ENCODE data around the gene ABCC3. TPM values are rescaled to one million over a fixed set of nuclear protein-coding genes. Genes with fewer than 3 reads are reported as not detected.

The ABCC3 gene
- total RNA-seq, 8 experiments from 2014 or later, result 0.27 to 21.6 (median 0.90) TPM; not detected in 1

- Histone ChIP-seq H3K4me1 (replicated peaks in 1 of 2) (peaks cover 5 to 17% of the 10 kb centered on the region in 2 donors), H3K4me3 (no peak overlapping the region), H3K27ac (no peak overlapping the region)
- ATAC-seq (replicated peaks in 6 of 8), result peak in 5 of 8 experiments; percentile 18 to 82 (median 62)
- in situ Hi-C loops (cut with MboI; ENCODE audit: low pct_unique_long_range_greater_than_20kb in 2 of 9, low sequenced_read_pairs in 9 of 9, unreplicated experiment in 9 of 9), result no loop called here
- 0 to 80% (median 58%) methylated on average over 1 to 3 of the region's 11 CpGs; no CpG with 5 or more reads in 5 of the 10 experiments for WGBS, 10 experiments
These were observed 25.6 kb downstream of the ABCC3 start for GRCh38 chr17:50660042-50660886.

- H3K27ac ChIP-seq, result no peak overlapping the region
- no peak for ATAC-seq (replicated peaks in 6 of 8)
- in situ Hi-C loops (cut with MboI; ENCODE audit: low pct_unique_long_range_greater_than_20kb in 2 of 9, low sequenced_read_pairs in 9 of 9, unreplicated experiment in 9 of 9), result no loop called here
- 80 to 94% (median 88%) methylated on average over 1 to 8 of the region's 10 CpGs; no CpG with 5 or more reads in 6 of the 10 experiments for WGBS, 10 experiments
- H3K4me1 ChIP-seq (replicated peaks in 1 of 2), result peaks cover 5 to 17% of the 10 kb centered on the region in 2 donors
- H3K4me3 ChIP-seq, result no peak overlapping the region
These were observed 26.2 kb downstream of the ABCC3 start for GRCh38 chr17:50660887-50661345.

GRCh38 chr17:50661348-50661747 lies 26.7 kb downstream of the ABCC3 start:
- Histone ChIP-seq H3K4me1 (replicated peaks in 1 of 2) (peaks cover 5 to 17% of the 10 kb centered on the region in 2 donors), H3K4me3 (no peak overlapping the region), H3K27ac (no peak overlapping the region)
- in situ Hi-C loops (cut with MboI; ENCODE audit: low pct_unique_long_range_greater_than_20kb in 2 of 9, low sequenced_read_pairs in 9 of 9, unreplicated experiment in 9 of 9), result no loop called here
- peak in 1 of 8 experiments; percentile 21 for ATAC-seq (replicated peaks in 6 of 8)
- 58 to 90% (median 80%) methylated on average over 1 to 4 of the region's 5 CpGs; no CpG with 5 or more reads in 4 of the 10 experiments for WGBS, 10 experiments

- peak; percentile 55 to 79 (median 66) for ATAC-seq (replicated peaks in 6 of 8)
- Histone ChIP-seq H3K27ac (no peak overlapping the region), H3K4me3 (no peak overlapping the region), H3K4me1 (replicated peaks in 1 of 2) (peaks cover 5 to 17% of the 10 kb centered on the region in 2 donors)
- 0 to 93% (median 29%) methylated on average over 1 to 5 of the region's 9 CpGs; no CpG with 5 or more reads in 2 of the 10 experiments for WGBS, 10 experiments
- in situ Hi-C loops (cut with MboI; ENCODE audit: low pct_unique_long_range_greater_than_20kb in 2 of 9, low sequenced_read_pairs in 9 of 9, unreplicated experiment in 9 of 9), result no loop called here
These were observed 27.2 kb downstream of the ABCC3 start for GRCh38 chr17:50661795-50662391.

GRCh38 chr17:50662632-50663225 lies 28.0 kb downstream of the ABCC3 start:
- H3K27ac ChIP-seq, result no peak overlapping the region
- H3K4me1 ChIP-seq (replicated peaks in 1 of 2), result peaks cover 5 to 17% of the 10 kb centered on the region in 2 donors
- no peak overlapping the region for H3K4me3 ChIP-seq
- WGBS, 10 experiments, result 50 to 100% (median 87%) methylated on average over 1 to 4 of the region's 9 CpGs; no CpG with 5 or more reads in 4 of the 10 experiments
- in situ Hi-C loops (cut with MboI; ENCODE audit: low pct_unique_long_range_greater_than_20kb in 2 of 9, low sequenced_read_pairs in 9 of 9, unreplicated experiment in 9 of 9), result no loop called here
- ATAC-seq (replicated peaks in 6 of 8), result no peak

GRCh38 chr17:50663812-50664374 lies 29.2 kb downstream of the ABCC3 start:
- no peak overlapping the region for H3K4me3 ChIP-seq
- peaks cover 5 to 8% of the 10 kb centered on the region in 2 donors for H3K4me1 ChIP-seq (replicated peaks in 1 of 2)
- ATAC-seq (replicated peaks in 6 of 8), result no peak
- H3K27ac ChIP-seq, result no peak overlapping the region
- in situ Hi-C loops (cut with MboI; ENCODE audit: low pct_unique_long_range_greater_than_20kb in 2 of 9, low sequenced_read_pairs in 9 of 9, unreplicated experiment in 9 of 9), result no loop called here
- 81 to 100% (median 93%) methylated on average over 1 to 4 of the region's 10 CpGs; no CpG with 5 or more reads in 5 of the 10 experiments for WGBS, 10 experiments

- no peak overlapping the region for H3K4me3 ChIP-seq
- in situ Hi-C loops (cut with MboI; ENCODE audit: low pct_unique_long_range_greater_than_20kb in 2 of 9, low sequenced_read_pairs in 9 of 9, unreplicated experiment in 9 of 9), result no loop called here
- H3K27ac ChIP-seq, result no peak overlapping the region
- peaks cover 5 to 7% of the 10 kb centered on the region in 2 donors for H3K4me1 ChIP-seq (replicated peaks in 1 of 2)
- no peak for ATAC-seq (replicated peaks in 6 of 8)
- 40 to 100% (median 87%) methylated on average over 1 to 9 of the region's 12 CpGs; no CpG with 5 or more reads in 1 of the 10 experiments for WGBS, 10 experiments
These were observed 30.2 kb downstream of the ABCC3 start for GRCh38 chr17:50664788-50665458.

- Histone ChIP-seq H3K4me1 (replicated peaks in 1 of 2) (peaks cover 5 to 7% of the 10 kb centered on the region in 2 donors), H3K4me3 (no peak overlapping the region), H3K27ac (no peak overlapping the region)
- in situ Hi-C loops (cut with MboI; ENCODE audit: low pct_unique_long_range_greater_than_20kb in 2 of 9, low sequenced_read_pairs in 9 of 9, unreplicated experiment in 9 of 9), result no loop called here
- 33 to 91% (median 73%) methylated on average over 1 to 5 of the region's 5 CpGs; no CpG with 5 or more reads in 5 of the 10 experiments for WGBS, 10 experiments
- ATAC-seq (replicated peaks in 6 of 8), result no peak
These were observed 31.2 kb downstream of the ABCC3 start for GRCh38 chr17:50665838-50666237.

- in situ Hi-C loops (cut with MboI; ENCODE audit: low pct_unique_long_range_greater_than_20kb in 2 of 9, low sequenced_read_pairs in 9 of 9, unreplicated experiment in 9 of 9), result no loop called here
- no peak for ATAC-seq (replicated peaks in 6 of 8)
- Histone ChIP-seq H3K4me1 (replicated peaks in 1 of 2) (peaks cover 5 to 7% of the 10 kb centered on the region in 2 donors), H3K27ac (no peak overlapping the region), H3K4me3 (no peak overlapping the region)
- 87 to 100% (median 93%) methylated on average over 1 to 7 of the region's 8 CpGs; no CpG with 5 or more reads in 3 of the 10 experiments for WGBS, 10 experiments
These were observed 31.6 kb downstream of the ABCC3 start for GRCh38 chr17:50666316-50666715.

GRCh38 chr17:50667259-50668024 lies 32.8 kb downstream of the ABCC3 start:
- 81 to 100% (median 100%) methylated on average over 1 to 6 of the region's 14 CpGs; no CpG with 5 or more reads in 3 of the 10 experiments for WGBS, 10 experiments
- no peak for ATAC-seq (replicated peaks in 6 of 8)
- Histone ChIP-seq H3K4me1 (replicated peaks in 1 of 2) (no peaks in the 10 kb centered on the region), H3K27ac (no peak overlapping the region), H3K4me3 (no peak overlapping the region)
- in situ Hi-C loops (cut with MboI; ENCODE audit: low pct_unique_long_range_greater_than_20kb in 2 of 9, low sequenced_read_pairs in 9 of 9, unreplicated experiment in 9 of 9), result no loop called here

GRCh38 chr17:50668025-50668837 lies 33.5 kb downstream of the ABCC3 start:
- Histone ChIP-seq H3K4me3 (no peak overlapping the region), H3K27ac (no peak overlapping the region), H3K4me1 (replicated peaks in 1 of 2) (no peaks in the 10 kb centered on the region)
- in situ Hi-C loops (cut with MboI; ENCODE audit: low pct_unique_long_range_greater_than_20kb in 2 of 9, low sequenced_read_pairs in 9 of 9, unreplicated experiment in 9 of 9), result no loop called here
- ATAC-seq (replicated peaks in 6 of 8), result peak in 2 of 8 experiments; percentile 85 to 87
- 20 to 60% (median 49%) methylated on average over 1 to 3 of the region's 8 CpGs; no CpG with 5 or more reads in 6 of the 10 experiments for WGBS, 10 experiments
